ENCODE data around the gene HINFP. TPM values are rescaled to one million over a fixed set of nuclear protein-coding genes. Genes with fewer than 3 reads are reported as not detected.

HINFP gene
- total and polyA plus RNA-seq, 2 of the 4 experiments (the other 2 are of a cell fraction) = 9.1 to 15.3 TPM

DNA sequence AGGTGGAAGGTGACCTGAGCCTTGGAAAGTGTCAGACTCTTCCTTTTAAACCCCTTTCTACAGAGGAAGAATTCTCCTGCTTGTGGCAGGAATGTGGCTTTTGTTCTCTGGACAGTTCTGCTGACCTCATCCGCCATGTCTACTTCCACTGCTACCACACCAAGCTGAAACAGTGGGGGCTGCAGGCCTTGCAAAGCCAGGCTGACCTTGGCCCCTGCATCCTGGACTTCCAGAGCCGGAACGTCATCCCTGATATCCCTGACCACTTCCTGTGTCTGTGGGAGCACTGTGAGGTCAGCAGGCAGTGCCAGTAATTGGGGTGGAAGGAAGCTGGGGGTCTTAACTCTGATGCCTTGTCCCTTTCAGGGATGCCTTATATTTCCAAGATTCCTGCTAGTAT lies 9.3 kb downstream of the HINFP start:
- Histone ChIP-seq H4K91ac (ENCODE audit: insufficient read depth, low read depth, low read length) (no peak overlapping the region), H3K4me3 (ENCODE audit: insufficient read depth, low read depth, low read length) (no peak overlapping the region), H3K79me1 (ENCODE audit: low read depth in 1 of 2, low read length in 2 of 2) (peaks cover 0 to 19% of the 10 kb centered on the region in 2 experiments; a peak in 2 of 4 replicates), H4K20me1 (ENCODE audit: insufficient read depth, low read length) (no peaks in the 10 kb centered on the region), H2BK120ac (ENCODE audit: low read depth, low read length) (no peak overlapping the region), H4K8ac (ENCODE audit: low read depth in 2 of 2, low read length in 2 of 2) (no peak overlapping the region), H3K4me2 (ENCODE audit: low read depth, low read length) (no peak overlapping the region), H4K5ac (ENCODE audit: low read depth, low read length) (no peak overlapping the region), H3K9me3 (ENCODE audit: control insufficient read depth, insufficient read depth, low read length) (no peaks in the 10 kb centered on the region), H3K18ac (ENCODE audit: low read depth, low read length) (no peak overlapping the region), H2BK20ac (ENCODE audit: low read depth, low read length) (no peak overlapping the region), H3K14ac (replicated peaks; ENCODE audit: low read depth, low read length) (no peak overlapping the region), H3K9ac (ENCODE audit: low read depth, low read length) (no peak overlapping the region), H3K27me3 (ENCODE audit: control insufficient read depth, insufficient read depth, low read length) (no peaks in the 10 kb centered on the region), H3K4ac (ENCODE audit: low read depth, low read length) (no peak overlapping the region), H2BK5ac (ENCODE audit: low read depth, low read length, poor library complexity, severe bottlenecking) (no peak overlapping the region), H3K36me3 (ENCODE audit: control insufficient read depth, insufficient read depth, low read length) (peaks cover 40% of the 10 kb centered on the region), H2AFZ (replicated peaks; ENCODE audit: low read length, poor library complexity) (peak overlapping the region; percentile 26), H2AK5ac (ENCODE audit: low read depth, low read length) (no peak overlapping the region), H3K23ac (ENCODE audit: low read depth, low read length) (no peak overlapping the region), H3K9me1 (ENCODE audit: insufficient read depth, low read length) (peaks cover 6% of the 10 kb centered on the region; the same call in 1 of the 2 replicates), H2BK15ac (ENCODE audit: low read depth, low read length) (no peak overlapping the region), H3K27ac (ENCODE audit: insufficient read depth, low read length) (no peak overlapping the region), H3K4me1 (ENCODE audit: control insufficient read depth, insufficient read depth, low read length) (peaks cover 1% of the 10 kb centered on the region; the same call in 1 of the 2 replicates), H2AK9ac (replicated peaks; ENCODE audit: low read depth, low read length, poor library complexity) (no peak overlapping the region), H3K56ac (ENCODE audit: extremely low read depth, insufficient read depth, low read length) (no peak overlapping the region)
- ChIA-PET POLR2A (ENCODE audit: unreplicated experiment) (no interaction called here), CTCF (no interaction called here)
- DNase-seq (peak; percentile 43), ATAC-seq (ENCODE audit: low read depth) (no peak)
- TF ChIP-seq RCOR1 (IDR thresholded peaks at IDR 0.05; ENCODE audit: insufficient replicate concordance, low read length) (no peak), CEBPB (IDR thresholded peaks at IDR 0.05; ENCODE audit: low read depth, low read length) (no peak), RFX5 (IDR thresholded peaks at IDR 0.05; ENCODE audit: low read depth, low read length) (no peak), SMC3 (IDR thresholded peaks at IDR 0.05; ENCODE audit: low read depth, low read length) (no peak), NFE2L2 (IDR thresholded peaks at IDR 0.05; ENCODE audit: low read depth, low read length) (no peak), POLR2A (IDR thresholded peaks at IDR 0.05; ENCODE audit: low read depth, low read length) (no peak), MAZ (IDR thresholded peaks at IDR 0.05; ENCODE audit: borderline replicate concordance, low read depth, low read length) (no peak), MAFK (IDR thresholded peaks at IDR 0.05; ENCODE audit: low read depth, low read length) (no peak), FOS (IDR thresholded peaks at IDR 0.05; ENCODE audit: low read depth, low read length) (no peak), BHLHE40 (IDR thresholded peaks at IDR 0.05; ENCODE audit: low read depth, low read length) (no peak), MXI1 (IDR thresholded peaks at IDR 0.05; ENCODE audit: borderline replicate concordance, low read depth, low read length) (no peak), RAD21 (IDR thresholded peaks at IDR 0.05; ENCODE audit: low read length) (no peak), CHD1 (IDR thresholded peaks at IDR 0.05; ENCODE audit: low read depth, low read length) (no peak)
- TF ChIP-seq, protein P1, sequence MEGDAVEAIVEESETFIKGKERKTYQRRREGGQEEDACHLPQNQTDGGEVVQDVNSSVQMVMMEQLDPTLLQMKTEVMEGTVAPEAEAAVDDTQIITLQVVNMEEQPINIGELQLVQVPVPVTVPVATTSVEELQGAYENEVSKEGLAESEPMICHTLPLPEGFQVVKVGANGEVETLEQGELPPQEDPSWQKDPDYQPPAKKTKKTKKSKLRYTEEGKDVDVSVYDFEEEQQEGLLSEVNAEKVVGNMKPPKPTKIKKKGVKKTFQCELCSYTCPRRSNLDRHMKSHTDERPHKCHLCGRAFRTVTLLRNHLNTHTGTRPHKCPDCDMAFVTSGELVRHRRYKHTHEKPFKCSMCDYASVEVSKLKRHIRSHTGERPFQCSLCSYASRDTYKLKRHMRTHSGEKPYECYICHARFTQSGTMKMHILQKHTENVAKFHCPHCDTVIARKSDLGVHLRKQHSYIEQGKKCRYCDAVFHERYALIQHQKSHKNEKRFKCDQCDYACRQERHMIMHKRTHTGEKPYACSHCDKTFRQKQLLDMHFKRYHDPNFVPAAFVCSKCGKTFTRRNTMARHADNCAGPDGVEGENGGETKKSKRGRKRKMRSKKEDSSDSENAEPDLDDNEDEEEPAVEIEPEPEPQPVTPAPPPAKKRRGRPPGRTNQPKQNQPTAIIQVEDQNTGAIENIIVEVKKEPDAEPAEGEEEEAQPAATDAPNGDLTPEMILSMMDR (conservative IDR thresholded peaks at IDR 0.05; ENCODE audit: low read depth, low read length) = no peak
- TF ChIP-seq, protein P2, sequence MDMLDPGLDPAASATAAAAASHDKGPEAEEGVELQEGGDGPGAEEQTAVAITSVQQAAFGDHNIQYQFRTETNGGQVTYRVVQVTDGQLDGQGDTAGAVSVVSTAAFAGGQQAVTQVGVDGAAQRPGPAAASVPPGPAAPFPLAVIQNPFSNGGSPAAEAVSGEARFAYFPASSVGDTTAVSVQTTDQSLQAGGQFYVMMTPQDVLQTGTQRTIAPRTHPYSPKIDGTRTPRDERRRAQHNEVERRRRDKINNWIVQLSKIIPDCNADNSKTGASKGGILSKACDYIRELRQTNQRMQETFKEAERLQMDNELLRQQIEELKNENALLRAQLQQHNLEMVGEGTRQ (IDR thresholded peaks at IDR 0.05; ENCODE audit: low read depth, low read length) = no peak
- TF ChIP-seq, protein P3, sequence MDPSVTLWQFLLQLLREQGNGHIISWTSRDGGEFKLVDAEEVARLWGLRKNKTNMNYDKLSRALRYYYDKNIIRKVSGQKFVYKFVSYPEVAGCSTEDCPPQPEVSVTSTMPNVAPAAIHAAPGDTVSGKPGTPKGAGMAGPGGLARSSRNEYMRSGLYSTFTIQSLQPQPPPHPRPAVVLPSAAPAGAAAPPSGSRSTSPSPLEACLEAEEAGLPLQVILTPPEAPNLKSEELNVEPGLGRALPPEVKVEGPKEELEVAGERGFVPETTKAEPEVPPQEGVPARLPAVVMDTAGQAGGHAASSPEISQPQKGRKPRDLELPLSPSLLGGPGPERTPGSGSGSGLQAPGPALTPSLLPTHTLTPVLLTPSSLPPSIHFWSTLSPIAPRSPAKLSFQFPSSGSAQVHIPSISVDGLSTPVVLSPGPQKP (IDR thresholded peaks at IDR 0.05; ENCODE audit: borderline replicate concordance, low read depth, low read length) = no peak
- WGBS, 2 experiments (ENCODE audit: extremely low coverage in 2 of 2, insufficient read length in 1 of 2) = no CpG with 5 or more reads among the region's 3 CpGs
- dilution Hi-C loops (cut with HindIII; ENCODE audit: low sequenced_read_pairs, unreplicated experiment) (no loop called here), intact Hi-C loops (cut with micrococcal nuclease) (no loop called here), in situ Hi-C loops (cut with MboI; ENCODE audit: low sequenced_read_pairs) (no loop called here)
- no TSS peak for BruUV-seq (replicated peaks)

All from IMR-90 (cell line).